Measurements from ENCODE around the gene SLF2. TPM values are rescaled to one million over a fixed set of nuclear protein-coding genes. Genes with fewer than 3 reads are reported as not detected.

The SLF2 gene
- total and polyA plus RNA-seq, 2 of the 13 experiments (the other 11 are each of a cell fraction or from before 2014, with no cell fraction given), result 12.2 to 48.1 TPM

DNA sequence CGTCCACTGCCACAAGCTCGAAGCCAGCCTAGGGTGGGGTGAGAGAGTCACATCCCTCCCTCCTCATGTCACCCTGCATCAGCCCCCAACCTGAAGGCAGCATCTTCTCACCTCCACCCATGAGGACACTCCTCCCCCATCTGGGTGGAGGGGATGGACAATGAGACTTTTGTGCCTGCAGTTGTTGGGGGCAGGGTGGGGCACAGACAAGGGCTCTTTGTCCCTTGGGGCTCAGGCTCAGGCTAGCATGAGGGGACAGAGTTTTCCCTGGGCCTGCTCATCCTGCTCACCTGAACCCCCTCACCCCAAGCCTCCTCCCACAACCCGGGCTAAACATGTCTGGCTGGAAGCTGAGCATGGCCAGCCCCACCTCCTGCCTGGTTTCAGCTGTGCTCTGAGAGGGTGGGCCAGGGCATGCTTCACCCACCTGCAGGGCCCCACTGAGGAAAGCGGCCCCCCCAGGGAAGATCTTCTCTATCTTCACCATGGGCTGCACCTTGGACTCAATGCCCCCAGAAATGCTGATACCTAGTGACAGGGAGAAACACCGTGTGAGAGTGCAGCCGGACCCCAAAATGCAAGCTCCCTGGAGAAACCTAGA lies 96.2 kb downstream of the SLF2 start (continued):
- TF ChIP-seq, protein P1, sequence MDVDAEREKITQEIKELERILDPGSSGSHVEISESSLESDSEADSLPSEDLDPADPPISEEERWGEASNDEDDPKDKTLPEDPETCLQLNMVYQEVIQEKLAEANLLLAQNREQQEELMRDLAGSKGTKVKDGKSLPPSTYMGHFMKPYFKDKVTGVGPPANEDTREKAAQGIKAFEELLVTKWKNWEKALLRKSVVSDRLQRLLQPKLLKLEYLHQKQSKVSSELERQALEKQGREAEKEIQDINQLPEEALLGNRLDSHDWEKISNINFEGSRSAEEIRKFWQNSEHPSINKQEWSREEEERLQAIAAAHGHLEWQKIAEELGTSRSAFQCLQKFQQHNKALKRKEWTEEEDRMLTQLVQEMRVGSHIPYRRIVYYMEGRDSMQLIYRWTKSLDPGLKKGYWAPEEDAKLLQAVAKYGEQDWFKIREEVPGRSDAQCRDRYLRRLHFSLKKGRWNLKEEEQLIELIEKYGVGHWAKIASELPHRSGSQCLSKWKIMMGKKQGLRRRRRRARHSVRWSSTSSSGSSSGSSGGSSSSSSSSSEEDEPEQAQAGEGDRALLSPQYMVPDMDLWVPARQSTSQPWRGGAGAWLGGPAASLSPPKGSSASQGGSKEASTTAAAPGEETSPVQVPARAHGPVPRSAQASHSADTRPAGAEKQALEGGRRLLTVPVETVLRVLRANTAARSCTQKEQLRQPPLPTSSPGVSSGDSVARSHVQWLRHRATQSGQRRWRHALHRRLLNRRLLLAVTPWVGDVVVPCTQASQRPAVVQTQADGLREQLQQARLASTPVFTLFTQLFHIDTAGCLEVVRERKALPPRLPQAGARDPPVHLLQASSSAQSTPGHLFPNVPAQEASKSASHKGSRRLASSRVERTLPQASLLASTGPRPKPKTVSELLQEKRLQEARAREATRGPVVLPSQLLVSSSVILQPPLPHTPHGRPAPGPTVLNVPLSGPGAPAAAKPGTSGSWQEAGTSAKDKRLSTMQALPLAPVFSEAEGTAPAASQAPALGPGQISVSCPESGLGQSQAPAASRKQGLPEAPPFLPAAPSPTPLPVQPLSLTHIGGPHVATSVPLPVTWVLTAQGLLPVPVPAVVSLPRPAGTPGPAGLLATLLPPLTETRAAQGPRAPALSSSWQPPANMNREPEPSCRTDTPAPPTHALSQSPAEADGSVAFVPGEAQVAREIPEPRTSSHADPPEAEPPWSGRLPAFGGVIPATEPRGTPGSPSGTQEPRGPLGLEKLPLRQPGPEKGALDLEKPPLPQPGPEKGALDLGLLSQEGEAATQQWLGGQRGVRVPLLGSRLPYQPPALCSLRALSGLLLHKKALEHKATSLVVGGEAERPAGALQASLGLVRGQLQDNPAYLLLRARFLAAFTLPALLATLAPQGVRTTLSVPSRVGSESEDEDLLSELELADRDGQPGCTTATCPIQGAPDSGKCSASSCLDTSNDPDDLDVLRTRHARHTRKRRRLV (CRISPR knock-in tag; IDR thresholded peaks at IDR 0.05), result 0 out of 2 replicates have a peak, but pooled peaks have one; percentile 41
- TF ChIP-seq ZSCAN21 (CRISPR knock-in tag; IDR thresholded peaks at IDR 0.05; ENCODE audit: borderline replicate concordance) (no peak), TAF1 (CRISPR knock-in tag; IDR thresholded peaks at IDR 0.05) (no peak), KLF6 (CRISPR knock-in tag; IDR thresholded peaks at IDR 0.05) (no peak), ZNF709 (CRISPR knock-in tag; IDR thresholded peaks at IDR 0.05) (no peak), RXRB (CRISPR knock-in tag; IDR thresholded peaks at IDR 0.05; ENCODE audit: borderline replicate concordance) (peak; percentile 66; the same call in 1 of the 2 replicates), NCOA1 (CRISPR knock-in tag; IDR thresholded peaks at IDR 0.05) (no peak), YEATS4 (CRISPR knock-in tag; IDR thresholded peaks at IDR 0.05; ENCODE audit: borderline replicate concordance) (no peak), MTF1 (CRISPR knock-in tag; IDR thresholded peaks at IDR 0.05) (no peak), SRSF4 (IDR thresholded peaks at IDR 0.05; ENCODE audit: low read depth, low read length, poor library complexity, severe bottlenecking) (no peak), KDM3A (CRISPR knock-in tag; IDR thresholded peaks at IDR 0.05; ENCODE audit: low read depth) (no peak), HNF4G (IDR thresholded peaks at IDR 0.05; ENCODE audit: borderline replicate concordance, low read depth, low read length) (peak; percentile 8; the same call in 1 of the 2 replicates), HNF4G (CRISPR knock-in tag; IDR thresholded peaks at IDR 0.05; ENCODE audit: borderline replicate concordance, low read depth) (no peak), U2AF2 (IDR thresholded peaks at IDR 0.05; ENCODE audit: low read depth, low read length) (no peak), POLR2AphosphoS2 (IDR thresholded peaks at IDR 0.05; ENCODE audit: low read depth, low read length) (no peak), CENPT (CRISPR knock-in tag; IDR thresholded peaks at IDR 0.05; ENCODE audit: low read depth) (no peak)
- TF ChIP-seq, protein P2, sequence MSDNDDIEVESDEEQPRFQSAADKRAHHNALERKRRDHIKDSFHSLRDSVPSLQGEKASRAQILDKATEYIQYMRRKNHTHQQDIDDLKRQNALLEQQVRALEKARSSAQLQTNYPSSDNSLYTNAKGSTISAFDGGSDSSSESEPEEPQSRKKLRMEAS (IDR thresholded peaks at IDR 0.05), result peak; percentile 69; the same call in 1 of the 2 replicates
- TF ChIP-seq, protein P3, sequence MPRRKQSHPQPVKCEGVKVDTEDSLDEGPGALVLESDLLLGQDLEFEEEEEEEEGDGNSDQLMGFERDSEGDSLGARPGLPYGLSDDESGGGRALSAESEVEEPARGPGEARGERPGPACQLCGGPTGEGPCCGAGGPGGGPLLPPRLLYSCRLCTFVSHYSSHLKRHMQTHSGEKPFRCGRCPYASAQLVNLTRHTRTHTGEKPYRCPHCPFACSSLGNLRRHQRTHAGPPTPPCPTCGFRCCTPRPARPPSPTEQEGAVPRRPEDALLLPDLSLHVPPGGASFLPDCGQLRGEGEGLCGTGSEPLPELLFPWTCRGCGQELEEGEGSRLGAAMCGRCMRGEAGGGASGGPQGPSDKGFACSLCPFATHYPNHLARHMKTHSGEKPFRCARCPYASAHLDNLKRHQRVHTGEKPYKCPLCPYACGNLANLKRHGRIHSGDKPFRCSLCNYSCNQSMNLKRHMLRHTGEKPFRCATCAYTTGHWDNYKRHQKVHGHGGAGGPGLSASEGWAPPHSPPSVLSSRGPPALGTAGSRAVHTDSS (CRISPR knock-in tag; conservative IDR thresholded peaks at IDR 0.05), result no peak
- TF ChIP-seq, protein P4, sequence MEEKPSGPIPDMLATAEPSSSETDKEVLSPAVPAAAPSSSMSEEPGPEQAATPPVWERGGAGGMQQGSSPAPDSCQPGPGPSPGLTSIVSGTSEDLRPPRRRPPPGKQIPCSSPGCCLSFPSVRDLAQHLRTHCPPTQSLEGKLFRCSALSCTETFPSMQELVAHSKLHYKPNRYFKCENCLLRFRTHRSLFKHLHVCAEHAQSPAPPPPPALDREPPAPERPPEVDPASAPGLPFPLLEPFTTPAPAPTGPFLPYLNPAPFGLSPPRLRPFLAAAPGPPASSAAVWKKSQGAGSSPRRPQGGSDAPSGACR (CRISPR knock-in tag; IDR thresholded peaks at IDR 0.05), result no peak

All from HepG2 (cell line).